KMS-11 (cell line): ENCODE measurements around the gene FERMT3.
A peak's percentile ranks its signal among the peaks of the same experiment; 100 is the strongest.

Source experiments
- H2AFZ ChIP-seq: fragments of 200-600 bp; sonication (generic); 2 replicates; pipeline ENCODE4 v1.6.1; 2016; ENCODE audit warnings: antibody characterized with exemption, mixed run types, low read depth
- H3K27ac ChIP-seq: fragments of 200-600 bp; sonication (generic); 2 replicates; pipeline ENCODE4 v1.6.1; 2016; ENCODE audit warnings: mild to moderate bottlenecking, mixed run types
- H3K27me3 ChIP-seq: fragments of 200-600 bp; sonication (generic); 2 replicates; pipeline ENCODE4 v1.6.1; 2017; ENCODE audit warnings: mild to moderate bottlenecking, low read depth, mixed run types, moderate library complexity; ENCODE audit not compliant: insufficient read depth
- H3K36me3 ChIP-seq: fragments of 200-600 bp; sonication (generic); 2 replicates; pipeline ENCODE4 v1.6.1; 2017; ENCODE audit warnings: mild to moderate bottlenecking, mixed run types; ENCODE audit not compliant: insufficient read depth
- H3K4me1 ChIP-seq: fragments of 200-600 bp; sonication (generic); 2 replicates; pipeline ENCODE4 v1.6.1; 2016; ENCODE audit warnings: mild to moderate bottlenecking, low read depth, mixed run types; ENCODE audit not compliant: poor library complexity, severe bottlenecking
- H3K4me2 ChIP-seq: fragments of 200-600 bp; sonication (generic); 2 replicates; pipeline ENCODE4 v1.7.0; 2016; ENCODE audit warnings: mild to moderate bottlenecking, mixed run types
- H3K4me3 ChIP-seq: fragments of 200-600 bp; sonication (generic); IDR thresholded peaks from 2 replicates; pipeline ENCODE4 v1.6.1; 2017; ENCODE audit warnings: low read depth, low read length, mixed read lengths; ENCODE audit not compliant: insufficient read depth
- H3K79me2 ChIP-seq: fragments of 200-600 bp; sonication (generic); 2 replicates; pipeline ENCODE4 v1.6.1; 2016; ENCODE audit warnings: low read depth, mixed run types; ENCODE audit not compliant: insufficient read depth
- H3K9ac ChIP-seq: fragments of 200-600 bp; sonication (generic); 2 replicates; pipeline ENCODE4 v1.6.1; 2016; ENCODE audit warnings: mild to moderate bottlenecking, mixed run types
- H4K20me1 ChIP-seq: fragments of 200-600 bp; sonication (generic); 2 replicates; pipeline ENCODE4 v1.6.1; 2016; ENCODE audit warnings: mild to moderate bottlenecking, mixed run types; ENCODE audit not compliant: insufficient read depth
- CTCF ChIP-seq: fragments of 200-600 bp; sonication (generic); conservative IDR thresholded peaks from 2 replicates; pipeline ENCODE4 v1.6.1; 2017; ENCODE audit warnings: low read depth, mild to moderate bottlenecking, antibody characterized with exemption, low read length, moderate library complexity, mixed read lengths

The FERMT3 gene

GRCh38 chr11:64240435-64241240 lies 34.1 kb downstream of the FERMT3 start, which contains the start of gene FKBP2:
TSS of gene FKBP2 (plus strand) at chr11:64241095. CDS start at chr11:64242388, 1,293 bp downstream.
- Histone ChIP-seq H3K4me2 (peak within 1 kb of the TSS; percentile 86), H3K36me3 (peaks cover 4% of the 10 kb centered on the region; the same call in 1 of the 2 replicates), H3K27ac (peak within 1 kb of the TSS; percentile 78), H3K27me3 (no peaks in the 10 kb centered on the region), H3K9ac (peak within 1 kb of the TSS; percentile 66), H3K4me3 (no peak within 1 kb of the TSS), H4K20me1 (no peaks in the 10 kb centered on the region), H3K4me1 (peaks cover 37% of the 10 kb centered on the region), H3K79me2 (peaks cover 24% of the 10 kb centered on the region), H2AFZ (peak within 1 kb of the TSS; percentile 52)
- TF ChIP-seq CTCF, result no peak

GRCh38 chr11:64241241-64241490 lies 34.6 kb downstream of the FERMT3 start:
- Histone ChIP-seq H3K79me2 (peaks cover 30% of the 10 kb centered on the region), H4K20me1 (no peaks in the 10 kb centered on the region), H2AFZ (0 out of 2 replicates have a peak overlapping the region, but pooled peaks have one; percentile 35), H3K27me3 (no peaks in the 10 kb centered on the region), H3K9ac (peak overlapping the region; percentile 66), H3K36me3 (peaks cover 4% of the 10 kb centered on the region; the same call in 1 of the 2 replicates), H3K4me1 (peaks cover 35% of the 10 kb centered on the region), H3K4me3 (no peak overlapping the region), H3K4me2 (peak overlapping the region; percentile 63; the same call in 1 of the 2 replicates), H3K27ac (peak overlapping the region; percentile 78)
- TF ChIP-seq CTCF, result no peak

- Histone ChIP-seq H3K9ac (peak overlapping the region; percentile 44; the same call in 1 of the 2 replicates), H4K20me1 (no peaks in the 10 kb centered on the region), H3K36me3 (peaks cover 4% of the 10 kb centered on the region; the same call in 1 of the 2 replicates), H2AFZ (peak overlapping the region; percentile 52), H3K27me3 (no peaks in the 10 kb centered on the region), H3K4me3 (no peak overlapping the region), H3K27ac (no peak overlapping the region), H3K4me2 (peak overlapping the region; percentile 86), H3K4me1 (peaks cover 35% of the 10 kb centered on the region), H3K79me2 (peaks cover 31% of the 10 kb centered on the region)
- TF ChIP-seq CTCF, result 0 out of 2 replicates have a peak, but pooled peaks have one; percentile 9
Measured at GRCh38 chr11:64241491-64242374, 35.2 kb downstream of the FERMT3 start.

GRCh38 chr11:64243236-64243854 lies 36.8 kb downstream of the FERMT3 start:
- H3K4me3 ChIP-seq, result no peak overlapping the region
- peaks cover 35% of the 10 kb centered on the region for H3K4me1 ChIP-seq
- H3K4me2 ChIP-seq, result no peak overlapping the region
- H3K9ac ChIP-seq, result no peak overlapping the region
- H3K36me3 ChIP-seq, result peaks cover 4% of the 10 kb centered on the region; the same call in 1 of the 2 replicates
- peaks cover 31% of the 10 kb centered on the region for H3K79me2 ChIP-seq
- H3K27ac ChIP-seq, result no peak overlapping the region
- no peaks in the 10 kb centered on the region for H3K27me3 ChIP-seq
- H4K20me1 ChIP-seq, result no peaks in the 10 kb centered on the region
- H2AFZ ChIP-seq, result no peak overlapping the region
- no peak for TF ChIP-seq CTCF
